Loucy (cell line): ENCODE measurements around the gene AIRE.

Source experiments
- EZH2phosphoT487 ChIP-seq: fragments of 200-600 bp; IDR thresholded peaks from 2 replicates; pipeline ENCODE4 v1.6.1; 2018; ENCODE audit warnings: antibody characterized with exemption, mild to moderate bottlenecking, moderate library complexity, borderline replicate concordance
- TF ChIP-seq, protein P1 (sequence below): fragments of 200-600 bp; sonication (generic); conservative IDR thresholded peaks from 2 replicates; pipeline ENCODE4 v1.5.1; 2014; ENCODE audit warnings: mild to moderate bottlenecking, antibody characterized with exemption, low read length

- TF ChIP-seq, protein P1, sequence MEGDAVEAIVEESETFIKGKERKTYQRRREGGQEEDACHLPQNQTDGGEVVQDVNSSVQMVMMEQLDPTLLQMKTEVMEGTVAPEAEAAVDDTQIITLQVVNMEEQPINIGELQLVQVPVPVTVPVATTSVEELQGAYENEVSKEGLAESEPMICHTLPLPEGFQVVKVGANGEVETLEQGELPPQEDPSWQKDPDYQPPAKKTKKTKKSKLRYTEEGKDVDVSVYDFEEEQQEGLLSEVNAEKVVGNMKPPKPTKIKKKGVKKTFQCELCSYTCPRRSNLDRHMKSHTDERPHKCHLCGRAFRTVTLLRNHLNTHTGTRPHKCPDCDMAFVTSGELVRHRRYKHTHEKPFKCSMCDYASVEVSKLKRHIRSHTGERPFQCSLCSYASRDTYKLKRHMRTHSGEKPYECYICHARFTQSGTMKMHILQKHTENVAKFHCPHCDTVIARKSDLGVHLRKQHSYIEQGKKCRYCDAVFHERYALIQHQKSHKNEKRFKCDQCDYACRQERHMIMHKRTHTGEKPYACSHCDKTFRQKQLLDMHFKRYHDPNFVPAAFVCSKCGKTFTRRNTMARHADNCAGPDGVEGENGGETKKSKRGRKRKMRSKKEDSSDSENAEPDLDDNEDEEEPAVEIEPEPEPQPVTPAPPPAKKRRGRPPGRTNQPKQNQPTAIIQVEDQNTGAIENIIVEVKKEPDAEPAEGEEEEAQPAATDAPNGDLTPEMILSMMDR = no peak
- TF ChIP-seq EZH2phosphoT487 = no peak
These were observed 31.6 kb downstream of the AIRE start for GRCh38 chr21:44317241-44317782.
